Body of pancreas (tissue), 4 donors: ENCODE results near the gene OR10K2.

Source experiments
- CTCF ChIP-seq, 7 experiments: fragments of 450-650 bp in 4 of 7; fragments of 200-600 bp in 3 of 7; sonication (generic) in 3 of 7; IDR thresholded peaks; one replicate each; pipeline ENCODE4 v1.5.1; 2016 to 2019; ENCODE audit warnings: antibody characterized with exemption in 7 of 7
- POLR2A ChIP-seq, 3 donors: fragments of 450-650 bp; IDR thresholded peaks; one replicate each; pipeline ENCODE4 v1.6.1; 2016; ENCODE audit warnings: antibody characterized with exemption in 3 of 3, mild to moderate bottlenecking in 2 of 3

GRCh38 chr1:158371188-158371953 is 54.7 kb downstream of the OR10K2 start:
- TF ChIP-seq POLR2A (IDR thresholded peaks at IDR 0.05) (no peak), CTCF (IDR thresholded peaks at IDR 0.05) (no peak)
